Fibroblast of the conjunctiva (primary cell): ENCODE results near the gene PCSK6.

Experiments
- DNase-seq: peaks from one replicate; pipeline ENCODE4 v3.0.0-alpha.2; 2010; ENCODE audit warnings: low read depth

PCSK6 gene

DNA sequence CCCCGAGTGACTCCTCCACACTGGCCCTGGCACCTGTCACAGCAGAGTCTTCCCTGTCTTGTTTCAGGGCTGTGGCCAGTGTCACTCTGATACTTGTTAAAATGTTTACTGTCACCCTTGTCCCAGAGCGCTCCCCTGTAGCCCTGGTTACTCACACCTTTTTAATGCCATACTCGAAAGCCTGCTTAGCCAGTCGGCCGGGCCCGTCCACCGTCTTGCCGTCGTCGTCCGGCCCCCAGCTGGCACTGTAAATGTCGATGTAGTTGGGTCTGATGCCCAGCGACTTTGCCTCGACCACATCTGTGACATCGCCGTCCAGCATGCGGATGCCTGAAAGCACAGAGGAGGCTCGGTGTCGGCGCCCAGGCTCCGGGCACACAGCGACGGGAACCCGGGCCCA is 91.3 kb downstream of the PCSK6 start:
- DNase-seq, result no peak

DNA sequence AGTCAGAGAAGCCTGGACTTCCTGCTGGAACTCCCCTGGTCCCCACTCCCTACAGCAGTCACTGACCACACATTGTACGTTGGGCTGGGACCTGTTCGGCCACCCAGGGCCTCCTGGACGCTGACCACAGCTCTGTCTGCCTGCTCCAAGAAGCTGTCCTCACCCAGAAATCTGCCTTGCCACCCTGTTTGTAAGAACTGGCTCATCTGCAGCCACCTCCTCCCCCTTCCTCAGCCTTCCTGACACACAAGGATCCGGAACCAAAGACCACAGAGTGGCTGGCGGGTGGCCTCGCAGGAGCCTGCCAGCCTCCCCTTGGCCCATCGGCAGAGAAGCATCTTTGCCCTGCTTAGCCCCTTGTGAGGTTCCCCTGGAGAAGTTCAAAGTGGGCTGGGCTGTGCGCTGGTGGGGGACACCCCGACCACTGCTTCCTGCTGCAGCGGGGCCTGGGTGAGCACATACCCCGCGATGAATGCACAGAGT is 91.9 kb downstream of the PCSK6 start:
- no peak for DNase-seq

DNA sequence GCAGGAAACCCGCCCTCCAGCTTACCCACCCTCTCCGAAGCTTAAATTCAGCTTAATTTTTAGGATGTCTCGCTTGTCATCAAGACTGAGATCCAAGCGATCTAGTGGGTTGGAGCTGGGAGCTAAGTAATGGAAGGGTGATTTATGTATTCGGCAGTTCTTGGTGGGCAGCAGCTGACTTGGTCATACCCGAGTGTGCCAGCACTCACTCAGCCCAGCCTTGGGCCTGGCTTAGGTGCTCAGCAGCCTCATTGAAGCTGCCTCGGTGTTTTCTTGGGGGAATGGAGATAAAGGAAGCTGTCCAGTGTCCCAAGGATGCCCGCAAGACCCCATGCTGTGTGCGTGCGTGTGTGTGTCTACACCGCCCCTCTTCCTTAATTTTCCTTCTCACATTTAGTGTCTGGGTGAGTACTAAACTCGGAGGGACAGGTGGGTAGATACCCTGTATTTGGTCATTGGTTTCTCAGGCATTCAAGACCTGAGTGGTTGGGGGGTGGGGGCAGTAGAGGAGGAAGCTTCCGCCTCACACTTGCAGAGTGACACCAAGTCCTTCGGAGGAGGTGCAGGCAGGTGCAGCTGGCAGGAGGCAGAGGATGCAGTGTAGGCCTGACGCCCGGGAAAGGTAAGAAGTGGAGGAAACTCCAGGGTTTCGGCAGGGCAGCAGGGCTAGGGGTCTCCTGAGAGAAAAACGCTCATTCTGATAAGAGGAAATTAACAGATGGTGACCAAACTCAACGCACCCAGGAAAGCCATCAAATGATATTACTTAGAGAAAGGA is 92.8 kb downstream of the PCSK6 start:
- DNase-seq, result no peak

DNA sequence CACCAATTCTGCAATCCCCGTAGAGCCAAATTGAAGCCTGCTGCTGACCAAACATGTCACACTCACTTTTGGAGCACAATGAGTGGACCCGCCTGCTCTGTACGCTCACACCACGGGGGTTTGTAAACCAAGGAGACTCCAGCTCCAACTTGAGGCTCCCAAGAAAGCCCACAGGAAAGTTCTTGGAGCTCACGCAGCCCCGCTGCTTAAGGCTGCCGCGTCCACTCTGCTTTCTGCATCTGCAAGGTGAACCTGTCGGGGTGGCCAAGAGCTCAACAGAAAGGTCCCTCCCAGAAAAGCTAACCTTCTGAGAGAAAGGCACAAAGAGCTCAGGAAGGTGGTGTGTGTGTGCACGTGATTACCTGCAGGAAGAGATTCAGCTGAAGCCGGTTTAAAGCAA is 94.9 kb downstream of the PCSK6 start:
- no peak for DNase-seq

DNA sequence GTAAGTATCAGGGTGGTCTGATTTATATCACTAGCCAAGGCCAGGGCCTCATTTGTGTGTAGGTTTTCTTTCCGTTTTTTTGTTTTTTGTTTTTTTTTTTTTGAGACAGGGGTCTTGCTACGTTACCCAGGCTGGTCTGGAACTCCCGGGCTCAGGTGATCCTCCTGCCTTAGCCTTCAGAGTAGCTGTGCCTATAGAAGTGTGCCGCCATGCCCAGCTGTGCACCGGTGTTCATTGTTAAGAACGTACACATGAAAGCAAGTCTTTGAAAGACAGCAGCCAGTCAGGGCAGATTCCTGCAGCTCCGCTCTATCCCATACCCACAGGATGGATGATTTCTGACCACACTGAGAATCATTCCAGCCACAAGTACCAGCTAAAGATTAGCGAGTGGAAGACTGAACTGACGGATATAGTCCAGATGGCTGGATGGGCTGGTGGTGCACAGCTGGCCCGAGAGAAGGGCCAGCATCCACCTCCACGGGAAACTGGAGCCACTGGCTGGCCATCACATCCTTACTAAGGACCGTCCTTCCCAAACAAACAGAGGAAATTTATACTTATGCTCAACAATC is 95.4 kb downstream of the PCSK6 start:
- DNase-seq, result no peak

DNA sequence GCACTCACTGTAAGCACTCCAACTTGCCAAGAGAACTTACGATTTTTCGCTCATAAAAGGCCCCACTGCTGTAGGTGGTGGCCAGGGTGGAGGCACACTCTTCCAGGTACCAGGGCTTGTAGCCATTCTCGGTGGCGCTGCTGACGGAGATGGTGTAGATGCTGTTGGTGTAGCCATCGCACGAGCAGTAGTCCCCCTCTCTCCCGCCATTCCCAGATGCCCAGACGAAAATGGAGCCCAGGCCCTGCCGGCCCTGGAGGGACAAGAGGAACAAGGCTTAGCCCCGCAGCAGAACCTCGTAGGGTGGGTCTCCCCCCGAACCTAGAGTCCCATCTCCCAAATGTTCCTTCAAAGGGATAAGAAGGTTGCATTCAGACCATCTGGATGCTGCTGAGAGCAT is 96.3 kb downstream of the PCSK6 start:
- DNase-seq, result no peak

DNA sequence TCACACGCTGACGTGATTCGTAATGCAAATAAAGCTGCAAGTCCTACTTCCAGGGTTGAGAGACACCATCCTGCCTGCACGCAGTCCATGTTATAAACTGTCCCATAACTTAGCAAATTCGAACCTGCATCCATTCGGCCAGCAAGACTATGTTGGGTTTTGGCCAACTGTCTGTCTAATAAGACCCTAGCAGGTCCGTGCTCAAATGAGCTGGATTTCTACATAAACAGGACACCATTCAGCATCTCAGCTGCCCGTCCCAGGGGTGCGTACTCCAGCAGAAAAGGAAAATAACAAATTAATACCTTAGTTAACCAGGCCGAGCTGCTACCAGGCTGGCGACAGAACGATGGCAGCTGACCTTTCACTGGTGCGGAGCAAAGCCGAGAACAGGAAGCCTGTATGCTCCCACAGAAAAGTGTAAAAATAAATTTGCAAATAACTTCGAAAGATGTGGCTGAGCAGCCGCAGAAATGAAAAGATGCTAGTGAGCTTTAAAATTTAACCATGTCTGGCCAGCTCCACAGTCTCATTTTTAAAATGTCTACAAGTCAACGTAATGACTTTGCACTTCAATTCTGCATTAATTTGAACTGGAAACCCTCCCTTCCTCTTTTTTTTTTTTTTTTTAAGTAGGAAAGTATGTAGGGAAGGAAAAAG is 97.4 kb downstream of the PCSK6 start:
- DNase-seq, result no peak

DNA sequence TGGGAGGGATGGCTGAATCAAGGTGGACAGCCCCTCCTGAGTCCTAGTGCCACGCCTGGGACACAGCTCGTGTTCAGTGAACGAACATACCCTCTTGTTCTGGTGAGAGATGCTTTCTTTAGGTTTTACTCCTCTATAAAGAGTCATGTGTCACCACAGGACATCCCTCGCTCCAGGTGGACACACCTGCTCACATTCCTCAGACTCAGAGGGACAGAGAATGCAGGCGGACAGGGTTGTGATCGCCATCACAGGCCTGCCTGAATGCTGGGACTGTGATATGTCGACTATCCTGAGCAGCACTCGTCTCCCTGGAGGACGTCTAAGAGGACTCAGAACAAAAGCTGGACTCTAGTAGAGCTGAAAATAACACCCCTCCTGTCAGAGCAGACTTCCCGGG is 98.1 kb downstream of the PCSK6 start:
- no peak for DNase-seq

DNA sequence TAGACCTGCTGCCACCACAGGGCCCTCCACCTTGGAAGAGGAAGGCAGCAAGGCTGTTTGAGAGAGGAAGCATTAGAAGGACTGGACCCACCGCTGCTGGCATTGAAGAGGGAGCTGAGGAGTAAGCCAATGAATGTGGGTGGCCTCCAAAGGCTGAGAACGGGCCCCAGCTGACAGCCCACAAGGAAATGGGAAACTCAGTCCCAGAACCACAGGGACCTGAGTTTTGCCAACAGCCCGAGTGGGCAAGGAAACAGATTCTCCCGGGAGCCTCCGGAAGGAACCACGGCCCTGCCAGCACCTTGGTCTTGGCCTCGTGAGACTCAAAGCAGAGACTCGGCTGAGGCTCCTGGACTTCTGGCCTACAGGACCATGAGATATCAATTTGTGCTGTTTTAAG is 99.0 kb downstream of the PCSK6 start:
- no peak for DNase-seq

DNA sequence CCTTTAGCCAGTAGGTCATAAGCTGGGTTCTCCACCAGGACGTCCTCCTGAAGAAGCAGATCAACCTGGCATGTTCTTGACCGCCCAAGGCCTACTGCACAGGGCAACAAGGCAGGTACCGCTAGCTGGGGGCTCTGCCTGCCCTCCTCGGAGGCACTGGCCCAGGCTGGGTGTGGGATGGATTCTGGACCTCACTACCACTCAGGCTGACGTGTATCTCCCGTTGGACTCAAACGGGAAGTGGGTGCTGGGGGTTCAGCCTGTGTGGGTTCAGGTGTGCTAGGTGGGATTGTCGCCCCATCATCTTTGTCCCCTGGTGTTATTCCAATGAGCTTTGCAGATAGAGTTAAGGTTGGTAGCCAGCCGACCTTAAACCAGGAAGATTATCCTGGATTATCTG is 99.4 kb downstream of the PCSK6 start:
- DNase-seq, result no peak

DNA sequence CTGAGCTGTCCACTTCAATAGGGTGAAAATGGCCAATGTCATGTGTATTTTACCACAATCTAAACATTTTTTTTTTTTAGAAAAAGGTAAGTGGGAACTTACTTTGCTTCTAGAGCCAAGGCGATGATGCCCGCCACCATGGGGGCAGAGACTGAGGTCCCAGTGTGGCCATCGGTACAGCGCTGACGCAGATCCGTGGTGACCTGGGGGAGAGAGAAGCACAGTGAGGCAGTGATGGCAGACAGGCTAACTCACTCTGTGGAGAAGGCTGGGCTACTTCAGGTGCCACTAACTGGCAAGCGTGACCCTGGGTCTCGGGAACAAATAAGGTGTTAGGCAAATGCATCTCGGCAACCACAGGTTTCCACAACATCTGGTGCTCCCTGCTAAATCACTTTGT is 100.1 kb downstream of the PCSK6 start:
- no peak for DNase-seq

DNA sequence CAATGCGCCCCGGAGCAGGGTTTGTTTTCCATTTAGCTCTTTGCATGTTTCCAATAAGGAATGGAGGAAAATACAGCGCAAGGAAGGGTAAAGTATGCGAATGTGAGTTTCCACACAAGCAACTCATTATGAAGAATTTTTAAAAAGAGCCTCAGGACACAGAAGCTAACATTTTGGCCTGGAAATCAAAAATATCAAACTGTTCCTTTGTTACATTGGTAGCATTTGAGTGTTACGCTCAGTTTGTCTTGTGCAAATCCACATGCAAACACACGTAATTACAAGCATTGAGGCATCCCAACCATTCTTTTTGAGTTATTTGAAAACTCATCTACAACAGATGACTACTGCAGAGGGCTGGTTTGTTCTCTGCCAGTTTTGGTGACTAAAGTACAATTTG is 101.5 kb downstream of the PCSK6 start:
- DNase-seq, result no peak

DNA sequence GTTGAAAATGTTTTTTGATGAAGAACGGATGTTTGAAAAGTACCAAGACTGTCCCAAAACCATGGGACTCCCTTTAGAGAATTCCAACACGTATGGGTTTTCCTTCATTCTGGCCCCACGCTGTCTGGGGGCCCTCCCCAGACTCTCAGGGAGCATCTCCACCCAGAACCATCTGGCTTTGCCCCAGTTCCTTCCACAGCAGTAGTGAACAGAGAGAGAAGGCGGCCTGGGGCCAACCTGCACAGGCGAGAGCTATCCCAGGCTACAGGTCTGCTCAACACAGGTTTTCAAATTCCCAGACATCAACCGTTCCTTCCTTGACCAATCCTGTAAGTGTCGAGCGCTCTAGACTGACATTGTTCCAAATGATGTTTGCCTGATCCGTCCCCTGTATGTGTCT is 101.9 kb downstream of the PCSK6 start:
- DNase-seq, result no peak

DNA sequence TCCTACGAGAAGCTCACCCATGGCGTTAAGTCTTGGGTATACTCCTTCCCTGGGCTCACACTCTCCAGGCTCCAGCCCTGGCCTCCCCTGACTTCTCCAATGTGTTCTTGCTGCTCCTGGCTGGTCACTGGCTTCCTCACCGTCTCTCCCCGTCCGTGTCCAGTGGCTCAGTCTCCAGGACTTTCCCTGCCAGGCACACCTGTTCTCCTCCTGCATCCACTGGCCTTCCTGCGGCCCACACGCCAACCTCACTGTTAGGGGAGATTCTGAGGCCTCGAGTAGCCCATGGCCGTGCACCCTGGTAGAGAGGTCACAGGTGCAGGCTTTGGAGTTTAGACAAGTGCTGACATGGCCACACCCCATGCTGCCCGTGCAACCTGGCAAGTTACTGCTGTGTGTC is 102.5 kb downstream of the PCSK6 start:
- DNase-seq, result no peak

DNA sequence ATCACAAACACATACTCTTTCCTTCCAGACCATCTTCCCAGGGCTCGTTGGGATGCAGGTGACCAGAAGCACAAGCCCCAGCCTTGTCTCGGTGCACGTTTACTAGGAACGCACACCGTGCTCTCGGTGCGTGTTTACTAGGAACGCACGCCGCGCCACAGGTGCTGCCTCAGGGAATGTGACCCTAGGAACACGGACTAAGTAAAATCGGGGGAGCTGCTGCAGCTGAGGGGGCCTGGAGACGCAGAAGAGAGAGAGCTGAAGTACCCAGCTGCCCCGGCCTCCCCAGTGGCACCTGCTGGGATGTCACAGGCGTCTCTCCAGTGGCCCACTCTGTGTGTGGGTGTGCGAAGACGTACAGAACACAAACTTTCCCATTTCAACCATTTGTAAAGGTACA is 103.5 kb downstream of the PCSK6 start:
- DNase-seq, result no peak

DNA sequence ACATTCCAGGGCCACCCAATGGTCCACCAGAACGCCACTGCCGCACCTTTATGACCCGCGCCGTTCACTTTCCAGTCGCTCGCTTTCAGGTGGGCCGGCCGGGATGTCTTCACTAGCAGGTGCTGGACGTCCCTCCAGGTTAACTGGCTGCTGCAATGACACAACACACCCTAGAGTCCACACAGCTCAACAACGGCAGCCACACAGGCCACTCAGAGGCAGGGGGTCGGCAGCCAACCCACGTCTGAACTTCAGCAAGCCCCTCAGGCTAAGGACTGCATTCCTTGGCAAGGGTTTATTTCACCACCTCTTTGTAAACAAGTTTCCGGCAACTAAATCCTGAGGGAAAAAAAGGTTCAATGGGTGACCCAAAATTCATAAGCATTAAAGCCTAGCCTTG is 105.2 kb downstream of the PCSK6 start:
- no peak for DNase-seq

DNA sequence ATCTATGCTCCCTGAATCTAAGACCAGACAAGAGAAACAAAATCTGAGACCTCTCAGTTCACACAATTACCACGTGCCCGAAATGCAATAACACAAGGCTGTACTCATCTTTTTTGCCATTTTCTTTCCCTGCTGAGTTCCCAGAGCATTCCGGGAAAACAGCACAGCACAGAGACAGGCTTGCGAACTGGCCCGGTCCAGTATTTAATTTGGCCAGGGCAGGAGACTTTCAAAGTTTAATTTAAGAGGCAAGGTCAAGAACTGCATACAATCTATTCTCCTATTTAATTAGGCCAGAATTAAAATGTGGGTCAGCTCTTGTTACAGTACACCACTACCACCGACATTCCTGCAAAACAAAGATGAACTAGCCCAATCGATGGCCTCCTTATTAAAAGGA is 107.0 kb downstream of the PCSK6 start:
- DNase-seq, result no peak

DNA sequence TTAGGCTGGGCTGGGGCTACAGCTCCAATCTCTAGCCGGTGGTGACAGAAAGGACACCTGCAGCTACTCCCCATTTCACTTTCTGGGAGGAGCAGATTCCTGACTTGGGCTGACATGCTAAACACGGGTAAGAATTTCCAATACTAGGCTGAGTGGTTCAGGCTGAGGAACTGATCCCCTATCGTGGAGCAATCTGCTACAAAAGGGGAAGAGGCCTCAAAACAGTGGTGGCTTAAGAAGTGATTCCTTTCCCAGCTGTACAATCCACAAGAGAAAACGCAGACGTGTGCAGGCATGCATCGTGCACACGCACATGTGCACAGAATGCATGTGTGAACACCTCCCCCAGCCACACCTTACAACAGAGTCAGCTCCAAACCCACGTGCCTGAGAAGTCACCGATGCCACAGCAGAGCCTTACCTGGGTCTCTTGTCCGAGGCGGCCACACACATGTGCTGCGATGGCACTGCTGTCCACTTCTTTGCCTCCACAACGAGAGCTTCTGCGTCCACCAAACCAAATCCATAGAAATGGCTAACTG is 107.8 kb downstream of the PCSK6 start:
- no peak for DNase-seq

DNA sequence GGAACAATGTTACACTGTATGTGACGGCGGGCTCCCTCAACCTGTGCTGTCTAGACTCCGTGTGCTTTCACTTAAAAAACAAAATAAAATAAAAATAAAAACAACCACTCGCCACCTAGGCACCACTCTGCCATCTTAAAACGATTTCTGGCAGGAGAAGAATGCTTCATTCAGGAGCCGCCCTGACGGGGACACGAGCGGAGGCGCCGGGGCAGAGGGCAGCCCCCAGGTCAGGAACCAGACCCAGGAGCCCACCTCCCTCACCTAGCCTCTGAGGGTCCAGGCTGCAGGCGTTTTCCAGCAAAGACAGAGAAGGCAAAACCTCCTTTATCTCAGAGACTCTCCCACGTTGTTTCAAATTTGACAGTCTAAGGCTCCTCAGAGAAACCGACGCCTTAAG is 109.4 kb downstream of the PCSK6 start:
- DNase-seq, result no peak

DNA sequence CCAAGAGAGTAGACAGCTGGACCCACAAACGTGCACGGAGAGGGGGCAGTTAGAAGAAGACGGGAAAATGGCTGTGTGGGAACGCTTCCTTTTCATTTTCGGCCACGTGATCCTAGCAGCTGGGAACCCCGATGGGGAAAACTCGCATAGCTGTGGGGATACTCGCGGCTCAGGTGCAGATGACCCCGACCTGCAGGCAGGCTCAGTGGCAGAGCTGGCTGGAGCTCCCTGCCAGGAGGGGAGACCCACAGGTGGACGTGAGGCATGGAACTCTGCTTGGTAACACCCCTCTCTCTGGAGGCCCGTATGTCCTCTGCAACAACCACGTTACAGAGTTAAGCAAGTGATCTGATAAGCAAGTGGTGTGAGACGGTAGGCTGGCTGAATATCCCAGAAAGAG is 109.9 kb downstream of the PCSK6 start:
- DNase-seq, result no peak

DNA sequence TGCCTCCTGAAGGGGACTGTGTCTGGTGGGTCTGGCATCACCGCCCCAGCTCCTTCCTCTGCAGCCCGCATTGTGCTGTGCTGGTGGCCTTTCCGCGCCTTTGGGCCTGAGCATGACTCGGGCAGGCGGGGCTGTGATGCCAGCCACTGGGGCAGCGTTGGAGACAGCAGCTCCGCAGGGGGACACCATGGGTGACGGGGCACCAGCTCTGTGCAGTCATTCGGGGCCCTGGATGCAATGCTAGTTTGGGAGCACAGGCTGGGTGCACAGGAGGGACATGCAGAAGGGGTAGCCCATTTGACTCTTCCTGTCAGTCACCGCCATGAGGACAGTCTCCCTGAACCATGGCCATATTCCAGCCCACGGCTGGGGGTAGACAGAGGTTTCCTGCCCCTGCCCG is 110.6 kb downstream of the PCSK6 start:
- DNase-seq, result no peak

DNA sequence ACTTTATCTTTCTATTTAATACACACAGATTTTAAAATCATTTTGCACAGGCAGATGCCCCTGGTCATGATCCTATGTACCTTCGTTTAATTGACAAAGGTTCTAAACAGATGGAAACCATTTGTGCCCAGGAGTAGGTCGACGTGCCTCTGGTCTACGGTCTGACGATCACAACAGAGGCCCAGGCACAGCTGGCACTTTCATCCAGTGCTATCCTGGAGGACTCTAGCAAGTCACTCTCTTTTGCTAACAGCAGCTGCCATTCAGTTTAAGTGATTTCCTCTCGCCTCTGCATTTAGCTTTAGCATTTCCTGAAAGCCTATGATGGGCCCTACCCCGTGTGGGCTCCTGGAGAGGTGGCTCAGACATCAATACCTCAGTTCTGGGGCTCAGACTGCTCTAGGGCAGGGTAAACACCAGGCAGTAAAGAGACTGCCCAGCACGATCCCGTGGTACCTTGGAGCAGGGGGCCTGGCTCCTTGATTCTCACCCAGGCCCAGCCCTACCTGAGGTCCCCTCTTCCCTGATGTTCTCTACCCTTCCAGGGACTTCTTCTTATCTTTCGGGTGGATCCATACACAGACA is 111.2 kb downstream of the PCSK6 start:
- no peak for DNase-seq
